CD4-positive, alpha-beta T cell (primary cell): ENCODE measurements around the gene GPC5. TPM values are rescaled to one million over a fixed set of nuclear protein-coding genes. Genes with fewer than 3 reads are reported as not detected.

Source experiments
- ATAC-seq: fragments of 200-7000 bp; cut with Tn5 transposase; one replicate; pipeline ENCODE4 v1.10.0; 2022; ENCODE audit warnings: mild to moderate bottlenecking; ENCODE audit not compliant: poor library complexity
- CTCF ChIA-PET: fragments of 350-600 bp; sonication (Branson Sonifier 250); formaldehyde crosslinking; loops from one replicate; lab custom pipeline; 2021; ENCODE audit warnings: antibody characterized with exemption, inconsistent platforms; lab: Charles Lee
- POLR2A ChIA-PET: fragments of 350-600 bp; sonication (Branson Sonifier 250); formaldehyde crosslinking; loops from one replicate; lab custom pipeline; 2021; ENCODE audit warnings: antibody characterized with exemption, inconsistent platforms; lab: Charles Lee
- DNase-seq, 14 experiments: peaks; one replicate each; pipeline ENCODE4 v3.0.0-alpha.2; 2013 to 2020; ENCODE audit warnings: mixed read lengths in 2 of 14
- H3K27ac ChIP-seq, 2 donors: one replicate each; pipeline versions ENCODE4 v1.5.1 to v1.7.0; 2013; ENCODE audit warnings: low read length in 2 of 2, low read depth in 1 of 2, mild to moderate bottlenecking in 1 of 2
- H3K27me3 ChIP-seq, 2 experiments: 1 replicate in 1 of 2; 2 replicates in 1 of 2; pipeline versions ENCODE4 v1.6.1 to v1.7.0; 2013; ENCODE audit warnings: low read length in 2 of 2, control low read depth in 1 of 2, mild to moderate bottlenecking in 1 of 2, moderate library complexity in 1 of 2; ENCODE audit not compliant: insufficient read depth in 2 of 2, control insufficient read depth in 1 of 2
- H3K36me3 ChIP-seq: one replicate; pipeline ENCODE4 v1.6.1; 2013; ENCODE audit warnings: low read length, control low read depth; ENCODE audit not compliant: insufficient read depth
- H3K4me1 ChIP-seq: one replicate; pipeline ENCODE4 v1.6.1; 2013; ENCODE audit warnings: low read length, control low read depth; ENCODE audit not compliant: insufficient read depth
- H3K4me3 ChIP-seq: one replicate; pipeline ENCODE4 v1.5.1; 2013; ENCODE audit warnings: mild to moderate bottlenecking, low read length, moderate library complexity
- H3K9me3 ChIP-seq, 2 experiments: 1 replicate in 1 of 2; 2 replicates in 1 of 2; pipeline versions ENCODE4 v1.6.1 to v1.7.0; 2013; ENCODE audit warnings: low read length in 2 of 2, mild to moderate bottlenecking in 2 of 2, control low read depth in 1 of 2, moderate library complexity in 1 of 2; ENCODE audit not compliant: control insufficient read depth in 1 of 2, insufficient read depth in 1 of 2
- H3K27ac Mint-ChIP-seq: one replicate; pipeline ENCODE4 v1.8.0; 2020; ENCODE audit warnings: mixed read lengths
- H3K27me3 Mint-ChIP-seq: one replicate; pipeline ENCODE4 v1.8.0; 2021; ENCODE audit warnings: mixed read lengths
- H3K36me3 Mint-ChIP-seq: one replicate; pipeline ENCODE4 v1.8.0; 2021; ENCODE audit warnings: low read depth, mixed read lengths
- H3K4me1 Mint-ChIP-seq: one replicate; pipeline ENCODE4 v1.8.0; 2021; ENCODE audit warnings: low read depth, mixed read lengths
- H3K4me3 Mint-ChIP-seq: one replicate; pipeline ENCODE4 v1.8.0; 2020; ENCODE audit warnings: mild to moderate bottlenecking, mixed read lengths
- H3K9me3 Mint-ChIP-seq: one replicate; pipeline ENCODE4 v1.8.0; 2020; ENCODE audit warnings: mixed read lengths
- CTCF ChIP-seq: fragments of 200-600 bp; IDR thresholded peaks from one replicate; pipeline ENCODE4 v1.8.0; 2022; ENCODE audit warnings: antibody characterized with exemption, mild to moderate bottlenecking
- intact Hi-C, 2 experiments: fragments of 100-400 bp; cut with DNase I in 1 of 2; cut with micrococcal nuclease in 1 of 2; formaldehyde crosslinking; loops; one replicate each; pipeline versions ENCODE4 v1.15.1 to v1.9.0; 2023 to 2025; cut with DNase I, micrococcal nuclease
- total RNA-seq, 174 experiments: library from RNA in 2 of 174; stranded (reverse) in 2 of 174; gene quantifications; one replicate each; pipeline ENCODE4 v1.2.3 and lab custom pipeline; 2021 to 2026

GPC5 gene
- total RNA-seq, 2 experiments from 2014 or later = not detected

- CTCF ChIA-PET = no interaction called here
- H3K4me1 Mint-ChIP-seq = no peaks in the 10 kb centered on the region
- TF ChIP-seq CTCF = no peak
Measured at GRCh38 chr13:92044351-92044750, 645.9 kb downstream of the GPC5 start.

GRCh38 chr13:92054389-92054788, 656.0 kb downstream of the GPC5 start:
- H3K36me3 Mint-ChIP-seq = no peaks in the 10 kb centered on the region
- H3K4me1 ChIP-seq = no peaks in the 10 kb centered on the region
- no peaks in the 10 kb centered on the region for H3K27me3 ChIP-seq
- ATAC-seq (no peak), DNase-seq (no peak)
- no peaks in the 10 kb centered on the region for H3K36me3 ChIP-seq
- TF ChIP-seq CTCF = no peak
- intact Hi-C loops = no loop called here
- peaks cover 3% of the 10 kb centered on the region for H3K9me3 Mint-ChIP-seq
- no peak overlapping the region for H3K27ac Mint-ChIP-seq
- H3K9me3 ChIP-seq = peaks cover 0 to 3% of the 10 kb centered on the region in 2 experiments
- no peak overlapping the region for H3K4me3 ChIP-seq
- H3K4me1 Mint-ChIP-seq = no peaks in the 10 kb centered on the region
- no peak overlapping the region for H3K4me3 Mint-ChIP-seq
- no peaks in the 10 kb centered on the region for H3K27me3 Mint-ChIP-seq
- POLR2A ChIA-PET = no interaction called here
- no peak overlapping the region for H3K27ac ChIP-seq
- CTCF ChIA-PET = no interaction called here

More at GRCh38 chr13:92044351-92044750, 645.9 kb downstream of the GPC5 start:
- Mint-ChIP-seq H3K9me3 (peaks cover 7% of the 10 kb centered on the region), H3K27ac (no peak overlapping the region), H3K4me3 (no peak overlapping the region), H3K36me3 (no peaks in the 10 kb centered on the region), H3K27me3 (no peaks in the 10 kb centered on the region)
- Histone ChIP-seq H3K9me3 (peaks cover 0 to 6% of the 10 kb centered on the region in 2 experiments), H3K4me1 (no peaks in the 10 kb centered on the region), H3K36me3 (no peaks in the 10 kb centered on the region), H3K27ac (no peak overlapping the region), H3K27me3 (no peaks in the 10 kb centered on the region), H3K4me3 (no peak overlapping the region)
- POLR2A ChIA-PET = no interaction called here
- ATAC-seq (no peak), DNase-seq (no peak)
- intact Hi-C loops = no loop called here

GRCh38 chr13:92074658-92075057, 676.2 kb downstream of the GPC5 start:
- no peak for ATAC-seq
- intact Hi-C loops = no loop called here

More at GRCh38 chr13:92074658-92075057, 676.2 kb downstream of the GPC5 start:
- ChIA-PET CTCF (no interaction called here), POLR2A (no interaction called here)
- Mint-ChIP-seq H3K4me3 (no peak overlapping the region), H3K27ac (no peak overlapping the region), H3K27me3 (no peaks in the 10 kb centered on the region), H3K4me1 (no peaks in the 10 kb centered on the region), H3K36me3 (no peaks in the 10 kb centered on the region), H3K9me3 (no peaks in the 10 kb centered on the region)
- no peak for TF ChIP-seq CTCF
- Histone ChIP-seq H3K4me3 (no peak overlapping the region), H3K27ac (no peak overlapping the region), H3K4me1 (no peaks in the 10 kb centered on the region), H3K9me3 (peaks cover 0 to 4% of the 10 kb centered on the region in 2 experiments), H3K27me3 (no peaks in the 10 kb centered on the region), H3K36me3 (no peaks in the 10 kb centered on the region)
- DNase-seq = no peak
